Right atrium auricular region (tissue), 2 donors: ENCODE data around the gene EXOC4. TPM values are rescaled to one million over a fixed set of nuclear protein-coding genes. Genes with fewer than 3 reads are reported as not detected.
"Not testable (repeated sequence)": the region's sequence is repeated elsewhere in the genome, so short reads cannot be mapped to it uniquely, and the experiment has no call there.

Experiments used
- DNase-seq: peaks from one replicate; pipeline ENCODE4 v3.0.0-alpha.2; 2019; ENCODE audit warnings: low spot score
- H3K27ac ChIP-seq, 2 donors: fragments of 200-600 bp; sonication (generic); 1 replicate in 1 of 2; 2 replicates in 1 of 2; pipeline ENCODE4 v1.5.1; 2016 to 2019
- H3K27me3 ChIP-seq, 2 donors: fragments of 200-600 bp; sonication (generic); one replicate each; pipeline versions ENCODE4 v1.5.1 to v1.6.0; 2017 to 2019
- H3K36me3 ChIP-seq: fragments of 200-600 bp; sonication (generic); one replicate; pipeline ENCODE4 v1.5.1; 2016
- H3K4me1 ChIP-seq, 2 donors: fragments of 200-600 bp; sonication (generic); one replicate each; pipeline versions ENCODE4 v1.5.1 to v1.6.0; 2017 to 2019
- H3K4me3 ChIP-seq, 2 donors: fragments of 200-600 bp; sonication (generic); 1 replicate in 1 of 2; 2 replicates in 1 of 2; pipeline ENCODE4 v1.5.1; 2017 to 2019; ENCODE audit warnings: mild to moderate bottlenecking in 1 of 2, moderate library complexity in 1 of 2
- H3K9me3 ChIP-seq, 2 donors: fragments of 200-600 bp; sonication (generic); one replicate each; pipeline ENCODE4 v1.5.1; 2019
- total RNA-seq, 2 donors: library from RNA; depleted of rRNA; stranded (reverse); fragments of >200 nt; gene quantifications; one replicate each; pipeline ENCODE4 v1.1.0, GENCODE V29; 2016
- TF ChIP-seq, protein P1 (sequence below), 2 donors: fragments of 200-600 bp; sonication (generic); IDR thresholded peaks; one replicate each; pipeline ENCODE4 v1.5.1; 2019; ENCODE audit warnings: antibody characterized with exemption in 2 of 2

Gene EXOC4
- total RNA-seq, 2 donors from 2014 or later: 24.7 to 30.6 TPM

DNA sequence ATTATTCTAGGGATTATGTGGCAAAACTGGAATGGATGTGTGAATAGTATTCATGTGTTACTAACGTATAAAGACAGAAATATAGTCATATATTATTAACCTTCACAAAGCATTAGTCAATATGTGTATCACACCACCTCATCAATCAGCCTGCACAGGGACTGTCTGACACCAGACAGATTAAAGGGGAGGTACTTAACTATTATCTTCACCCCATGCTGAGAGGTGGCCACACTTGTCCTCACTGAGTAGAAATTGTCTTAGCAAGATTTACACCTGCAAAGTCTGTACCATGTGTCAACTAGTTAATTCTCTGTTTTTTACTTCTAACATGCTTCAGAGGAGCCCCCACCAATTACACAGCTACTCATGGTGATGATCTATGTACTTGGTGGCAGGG lies 727.9 kb downstream of the EXOC4 start:
- H3K4me3 ChIP-seq: no peak overlapping the region
- H3K4me1 ChIP-seq: no peaks in the 10 kb centered on the region
- DNase-seq: no peak
- H3K9me3 ChIP-seq: no peaks in the 10 kb centered on the region
- no peak overlapping the region for H3K27ac ChIP-seq
- TF ChIP-seq, protein P1, sequence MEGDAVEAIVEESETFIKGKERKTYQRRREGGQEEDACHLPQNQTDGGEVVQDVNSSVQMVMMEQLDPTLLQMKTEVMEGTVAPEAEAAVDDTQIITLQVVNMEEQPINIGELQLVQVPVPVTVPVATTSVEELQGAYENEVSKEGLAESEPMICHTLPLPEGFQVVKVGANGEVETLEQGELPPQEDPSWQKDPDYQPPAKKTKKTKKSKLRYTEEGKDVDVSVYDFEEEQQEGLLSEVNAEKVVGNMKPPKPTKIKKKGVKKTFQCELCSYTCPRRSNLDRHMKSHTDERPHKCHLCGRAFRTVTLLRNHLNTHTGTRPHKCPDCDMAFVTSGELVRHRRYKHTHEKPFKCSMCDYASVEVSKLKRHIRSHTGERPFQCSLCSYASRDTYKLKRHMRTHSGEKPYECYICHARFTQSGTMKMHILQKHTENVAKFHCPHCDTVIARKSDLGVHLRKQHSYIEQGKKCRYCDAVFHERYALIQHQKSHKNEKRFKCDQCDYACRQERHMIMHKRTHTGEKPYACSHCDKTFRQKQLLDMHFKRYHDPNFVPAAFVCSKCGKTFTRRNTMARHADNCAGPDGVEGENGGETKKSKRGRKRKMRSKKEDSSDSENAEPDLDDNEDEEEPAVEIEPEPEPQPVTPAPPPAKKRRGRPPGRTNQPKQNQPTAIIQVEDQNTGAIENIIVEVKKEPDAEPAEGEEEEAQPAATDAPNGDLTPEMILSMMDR (IDR thresholded peaks at IDR 0.05): no peak
- no peaks in the 10 kb centered on the region for H3K27me3 ChIP-seq
- H3K36me3 ChIP-seq: no peaks in the 10 kb centered on the region

DNA sequence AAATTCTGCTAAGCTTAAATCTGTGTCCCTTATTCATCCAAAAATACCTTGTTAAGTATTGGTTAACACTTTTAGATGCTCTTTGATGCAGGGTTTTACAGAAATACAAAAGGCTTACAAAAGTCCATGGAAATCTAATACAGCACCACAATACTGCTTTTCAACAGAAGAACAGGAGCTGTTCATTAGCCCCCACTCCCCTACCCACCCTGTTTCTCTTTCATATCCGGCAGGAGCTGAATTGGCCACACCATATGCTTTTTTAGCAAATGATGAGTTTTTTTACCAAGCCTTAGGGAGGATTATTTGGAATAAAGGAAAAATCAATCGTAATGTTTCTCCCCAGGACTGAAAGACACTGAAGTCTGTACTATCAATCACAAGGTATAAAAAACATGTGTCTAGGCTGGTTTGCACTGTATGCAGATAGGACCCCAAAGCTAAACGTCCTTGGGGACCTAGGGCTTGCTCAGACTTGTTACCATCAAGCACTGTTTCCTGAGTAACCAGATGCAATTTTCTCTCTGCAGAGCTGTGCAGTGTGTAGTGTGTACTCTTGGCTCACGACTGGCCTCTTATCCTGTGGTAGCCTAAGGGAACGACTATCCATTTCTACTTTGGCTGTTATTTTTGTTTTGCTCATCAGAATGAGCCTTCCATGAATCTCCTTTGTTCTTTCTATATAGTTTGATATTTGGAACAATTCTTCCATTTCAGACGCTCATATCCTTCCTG lies 731.0 kb downstream of the EXOC4 start:
- TF ChIP-seq, protein P1 (IDR thresholded peaks at IDR 0.05): no peak
- H3K4me3 ChIP-seq: no peak overlapping the region

DNA sequence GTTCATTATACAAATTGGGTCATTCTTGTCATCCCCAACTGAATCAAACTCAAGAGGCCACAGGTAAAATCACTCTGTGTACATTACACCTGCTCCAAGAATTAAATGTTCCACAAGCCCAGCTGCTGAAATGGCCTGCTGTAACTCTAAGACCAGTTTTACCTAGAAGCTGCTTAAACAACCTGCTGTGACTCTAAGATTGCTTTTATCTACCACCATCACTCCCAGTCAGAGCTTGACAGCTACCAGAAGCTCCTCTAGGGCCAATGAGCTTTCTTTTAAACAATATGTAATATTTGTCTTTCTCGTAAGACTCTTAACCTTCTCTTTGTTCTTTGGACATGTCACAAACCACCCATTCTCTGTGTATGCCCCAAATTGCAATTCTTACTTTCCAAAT lies 732.4 kb downstream of the EXOC4 start:
- no peaks in the 10 kb centered on the region for H3K9me3 ChIP-seq
- no peak overlapping the region for H3K27ac ChIP-seq
- H3K4me3 ChIP-seq: no peak overlapping the region
- H3K27me3 ChIP-seq: no peaks in the 10 kb centered on the region
- H3K36me3 ChIP-seq: no peaks in the 10 kb centered on the region
- no peaks in the 10 kb centered on the region for H3K4me1 ChIP-seq
- no peak for DNase-seq
- TF ChIP-seq, protein P1 (IDR thresholded peaks at IDR 0.05): no peak

More for the DNA sequence above, 731.0 kb downstream of the EXOC4 start:
- no peaks in the 10 kb centered on the region for H3K27me3 ChIP-seq
- no peak overlapping the region for H3K27ac ChIP-seq
- H3K36me3 ChIP-seq: no peaks in the 10 kb centered on the region
- H3K4me1 ChIP-seq: no peaks in the 10 kb centered on the region
- no peaks in the 10 kb centered on the region for H3K9me3 ChIP-seq
- no peak for DNase-seq

DNA sequence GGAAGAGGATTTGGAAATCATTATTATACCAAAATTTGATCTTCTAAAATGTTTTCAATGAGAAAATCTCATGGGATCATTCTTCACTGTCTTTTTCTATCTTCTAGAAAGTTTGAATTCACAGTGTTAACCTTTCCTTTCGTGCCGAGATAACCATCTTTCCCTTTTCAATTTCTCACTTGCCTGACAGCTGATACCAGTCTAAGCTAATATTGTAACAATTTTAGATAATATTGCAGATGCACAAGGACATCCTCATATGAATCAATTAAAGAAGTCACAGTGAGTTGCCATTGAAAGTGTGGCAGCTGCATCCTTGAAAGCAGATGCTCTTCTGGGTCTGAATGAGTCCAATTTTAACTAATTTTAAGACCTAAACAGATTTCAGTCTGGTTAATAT lies 734.7 kb downstream of the EXOC4 start:
- H3K27me3 ChIP-seq: no peaks in the 10 kb centered on the region
- TF ChIP-seq, protein P1 (IDR thresholded peaks at IDR 0.05): no peak
- no peaks in the 10 kb centered on the region for H3K36me3 ChIP-seq
- no peaks in the 10 kb centered on the region for H3K4me1 ChIP-seq
- peaks cover 0 to 7% of the 10 kb centered on the region in 2 donors for H3K9me3 ChIP-seq
- no peak overlapping the region for H3K4me3 ChIP-seq
- H3K27ac ChIP-seq: no peak overlapping the region
- DNase-seq: no peak

DNA sequence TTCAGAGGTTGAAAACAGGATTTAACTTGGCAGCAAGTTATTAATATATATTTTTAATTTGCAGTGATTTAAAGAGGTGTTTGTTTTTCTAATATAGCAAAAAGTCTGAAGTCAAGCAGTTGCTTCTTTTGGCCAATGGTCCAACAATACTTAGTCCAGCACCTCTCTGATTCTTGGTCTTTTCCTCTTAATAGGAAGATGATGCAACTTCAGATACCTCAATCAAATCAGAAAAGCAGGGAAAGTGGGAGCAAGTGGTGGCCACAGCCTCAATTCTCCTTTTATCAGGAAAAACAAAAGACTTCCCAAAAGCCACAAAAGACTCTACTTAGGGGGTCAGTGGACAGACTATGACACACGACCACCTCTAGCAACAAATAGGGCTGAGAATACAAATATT lies 740.7 kb downstream of the EXOC4 start:
- TF ChIP-seq, protein P1 (IDR thresholded peaks at IDR 0.05): no peak

DNA sequence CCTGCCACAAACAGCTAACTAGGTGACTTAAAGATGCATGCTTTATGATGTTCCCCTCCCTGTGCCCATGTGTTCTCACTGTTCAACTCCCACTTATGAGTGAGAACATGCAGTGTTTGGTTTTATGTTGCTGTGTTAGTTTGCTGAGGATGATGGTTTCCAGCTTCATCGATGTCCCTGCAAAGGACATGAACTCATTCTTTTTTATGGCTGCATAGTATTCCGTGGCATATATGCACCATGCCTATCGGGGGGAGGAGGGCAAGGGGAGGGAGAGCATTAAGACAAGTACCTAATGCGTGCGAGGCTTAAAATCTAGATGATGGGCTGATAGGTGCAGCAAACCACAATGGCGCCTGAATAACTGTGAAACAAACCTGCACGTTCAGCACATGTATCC lies 741.2 kb downstream of the EXOC4 start:
- H3K9me3 ChIP-seq, H3K4me1 ChIP-seq, H3K36me3 ChIP-seq, H3K27me3 ChIP-seq, H3K4me3 ChIP-seq, H3K27ac ChIP-seq, DNase-seq: not testable (repeated sequence)

More for the DNA sequence above, 740.7 kb downstream of the EXOC4 start:
- no peak overlapping the region for H3K27ac ChIP-seq
- no peaks in the 10 kb centered on the region for H3K36me3 ChIP-seq
- DNase-seq: no peak
- H3K27me3 ChIP-seq: no peaks in the 10 kb centered on the region
- H3K9me3 ChIP-seq: peaks cover 0 to 7% of the 10 kb centered on the region in 2 donors
- H3K4me3 ChIP-seq: no peak overlapping the region
- H3K4me1 ChIP-seq: no peaks in the 10 kb centered on the region
